OCI-LY1 (cell line): ENCODE results near the gene PRICKLE4.

Experiments
- H2AFZ ChIP-seq: fragments of 200-600 bp; sonication (generic), shearing (Covaris generic); 2 replicates; pipeline ENCODE4 v1.6.0; 2014; ENCODE audit warnings: antibody characterized with exemption, mild to moderate bottlenecking, low read length
- H3F3A ChIP-seq: fragments of 200-600 bp; sonication (generic), shearing (Covaris generic); 2 replicates; pipeline ENCODE4 v1.6.0; 2014; ENCODE audit warnings: mild to moderate bottlenecking, antibody characterized with exemption, low read length, moderate library complexity; ENCODE audit not compliant: insufficient read depth
- H3K27ac ChIP-seq: fragments of 200-600 bp; sonication (generic); 2 replicates; pipeline ENCODE4 v1.5.1; 2014; ENCODE audit warnings: low read length, mixed run types, mild to moderate bottlenecking, low read depth; ENCODE audit not compliant: poor library complexity, severe bottlenecking
- H3K27me3 ChIP-seq: fragments of 200-600 bp; sonication (generic); 2 replicates; pipeline ENCODE4 v1.6.0; 2014; ENCODE audit warnings: antibody characterized with exemption, mild to moderate bottlenecking, low read length, moderate library complexity; ENCODE audit not compliant: insufficient read depth
- H3K36me3 ChIP-seq: fragments of 200-600 bp; sonication (generic); 2 replicates; pipeline ENCODE4 v1.6.1; 2014; ENCODE audit warnings: mild to moderate bottlenecking, antibody characterized with exemption, low read length, moderate library complexity, mixed read lengths; ENCODE audit not compliant: insufficient read depth
- H3K4me1 ChIP-seq: fragments of 200-600 bp; sonication (generic); 2 replicates; pipeline ENCODE4 v1.5.1; 2014; ENCODE audit warnings: mild to moderate bottlenecking, low read length, moderate library complexity; ENCODE audit not compliant: insufficient read depth, severe bottlenecking
- H3K4me2 ChIP-seq: fragments of 200-600 bp; sonication (generic), shearing (Covaris generic); 2 replicates; pipeline ENCODE4 v1.6.1; 2014; ENCODE audit warnings: low read length
- H3K4me3 ChIP-seq: fragments of 200-600 bp; sonication (generic); 2 replicates; pipeline ENCODE4 v1.5.1; 2014; ENCODE audit warnings: low read length, low read depth, mild to moderate bottlenecking, mixed read lengths; ENCODE audit not compliant: poor library complexity, severe bottlenecking
- H3K79me2 ChIP-seq: fragments of 200-600 bp; shearing (Covaris generic); 2 replicates; pipeline ENCODE4 v1.6.1; 2016; ENCODE audit warnings: mixed run types, low read length, mixed read lengths; ENCODE audit not compliant: insufficient read depth
- H3K9ac ChIP-seq: fragments of 200-600 bp; sonication (generic), shearing (Covaris generic); 2 replicates; pipeline ENCODE4 v1.6.1; 2014; ENCODE audit warnings: mild to moderate bottlenecking, low read length, mixed read lengths
- H3K9me2 ChIP-seq: fragments of 200-600 bp; sonication (generic), shearing (Covaris generic); 2 replicates; pipeline ENCODE4 v1.6.1; 2014; ENCODE audit warnings: low read depth, mild to moderate bottlenecking, low read length, mixed read lengths
- H3K9me3 ChIP-seq: fragments of 200-600 bp; shearing (Covaris generic); 2 replicates; pipeline ENCODE4 v1.6.1; 2014; ENCODE audit warnings: low read length, mixed read lengths
- H4K20me1 ChIP-seq: fragments of 200-600 bp; sonication (generic), shearing (Covaris generic); 2 replicates; pipeline ENCODE4 v1.6.0; 2016; ENCODE audit warnings: mild to moderate bottlenecking, low read length; ENCODE audit not compliant: insufficient read depth
- EZH2 ChIP-seq: fragments of 200-600 bp; sonication (generic), shearing (Covaris generic); IDR thresholded peaks from 2 replicates; pipeline ENCODE4 v1.8.0; 2017; ENCODE audit warnings: borderline replicate concordance, mixed run types, mild to moderate bottlenecking, antibody characterized with exemption, low read length, moderate library complexity, mixed read lengths
- TF ChIP-seq, protein P1 (sequence below): fragments of 200-600 bp; sonication (generic), shearing (Covaris generic); IDR thresholded peaks from 2 replicates; pipeline ENCODE4 v1.5.1; 2017; ENCODE audit warnings: mild to moderate bottlenecking, antibody characterized with exemption, low read length, moderate library complexity, mixed read lengths

PRICKLE4 gene

DNA sequence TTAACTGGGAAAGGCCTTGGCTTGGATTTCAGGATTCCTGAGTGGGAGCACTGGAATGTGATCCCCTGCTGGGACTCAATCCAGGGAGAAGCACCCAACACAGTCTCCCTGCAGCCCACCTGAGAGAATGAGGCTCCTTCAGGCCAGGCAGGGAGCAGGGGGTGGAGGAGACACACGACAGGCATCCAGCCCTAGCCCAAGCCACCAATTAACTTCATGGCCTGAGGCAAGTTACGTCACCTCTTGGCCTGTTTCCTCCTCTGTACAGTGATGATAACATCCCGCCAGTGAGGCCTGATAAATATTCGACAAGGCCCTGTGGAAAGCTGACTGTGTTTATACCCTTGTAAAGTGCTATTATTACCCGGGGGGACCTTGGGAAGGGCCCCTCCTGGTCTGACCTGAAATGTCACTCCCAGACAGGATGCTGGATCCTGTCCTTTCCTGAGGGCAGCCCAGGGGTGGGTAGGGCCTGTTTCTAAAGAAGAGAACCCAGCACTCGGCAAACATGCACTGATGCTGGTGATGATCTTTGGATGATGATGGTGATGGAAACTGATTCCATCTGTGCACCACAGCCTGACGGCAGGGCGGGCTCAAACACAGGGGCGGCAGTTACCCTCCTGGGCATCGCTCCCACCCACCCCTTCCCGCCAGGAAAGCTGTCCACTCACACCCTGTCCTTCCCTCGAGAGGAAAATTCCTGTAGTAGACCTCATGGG lies 13.3 kb upstream of the PRICKLE4 start:
- Histone ChIP-seq H3K4me1 (no peaks in the 10 kb centered on the region), H3F3A (no peaks in the 10 kb centered on the region), H3K27me3 (no peaks in the 10 kb centered on the region), H3K4me2 (no peak overlapping the region), H4K20me1 (no peaks in the 10 kb centered on the region), H3K79me2 (no peaks in the 10 kb centered on the region), H3K9ac (no peak overlapping the region), H3K9me3 (no peaks in the 10 kb centered on the region), H2AFZ (no peak overlapping the region), H3K4me3 (no peak overlapping the region), H3K36me3 (peaks cover 12% of the 10 kb centered on the region; the same call in 1 of the 2 replicates), H3K27ac (no peak overlapping the region), H3K9me2 (no peaks in the 10 kb centered on the region)
- TF ChIP-seq EZH2 = no peak
- TF ChIP-seq, protein P1, sequence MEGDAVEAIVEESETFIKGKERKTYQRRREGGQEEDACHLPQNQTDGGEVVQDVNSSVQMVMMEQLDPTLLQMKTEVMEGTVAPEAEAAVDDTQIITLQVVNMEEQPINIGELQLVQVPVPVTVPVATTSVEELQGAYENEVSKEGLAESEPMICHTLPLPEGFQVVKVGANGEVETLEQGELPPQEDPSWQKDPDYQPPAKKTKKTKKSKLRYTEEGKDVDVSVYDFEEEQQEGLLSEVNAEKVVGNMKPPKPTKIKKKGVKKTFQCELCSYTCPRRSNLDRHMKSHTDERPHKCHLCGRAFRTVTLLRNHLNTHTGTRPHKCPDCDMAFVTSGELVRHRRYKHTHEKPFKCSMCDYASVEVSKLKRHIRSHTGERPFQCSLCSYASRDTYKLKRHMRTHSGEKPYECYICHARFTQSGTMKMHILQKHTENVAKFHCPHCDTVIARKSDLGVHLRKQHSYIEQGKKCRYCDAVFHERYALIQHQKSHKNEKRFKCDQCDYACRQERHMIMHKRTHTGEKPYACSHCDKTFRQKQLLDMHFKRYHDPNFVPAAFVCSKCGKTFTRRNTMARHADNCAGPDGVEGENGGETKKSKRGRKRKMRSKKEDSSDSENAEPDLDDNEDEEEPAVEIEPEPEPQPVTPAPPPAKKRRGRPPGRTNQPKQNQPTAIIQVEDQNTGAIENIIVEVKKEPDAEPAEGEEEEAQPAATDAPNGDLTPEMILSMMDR = no peak

DNA sequence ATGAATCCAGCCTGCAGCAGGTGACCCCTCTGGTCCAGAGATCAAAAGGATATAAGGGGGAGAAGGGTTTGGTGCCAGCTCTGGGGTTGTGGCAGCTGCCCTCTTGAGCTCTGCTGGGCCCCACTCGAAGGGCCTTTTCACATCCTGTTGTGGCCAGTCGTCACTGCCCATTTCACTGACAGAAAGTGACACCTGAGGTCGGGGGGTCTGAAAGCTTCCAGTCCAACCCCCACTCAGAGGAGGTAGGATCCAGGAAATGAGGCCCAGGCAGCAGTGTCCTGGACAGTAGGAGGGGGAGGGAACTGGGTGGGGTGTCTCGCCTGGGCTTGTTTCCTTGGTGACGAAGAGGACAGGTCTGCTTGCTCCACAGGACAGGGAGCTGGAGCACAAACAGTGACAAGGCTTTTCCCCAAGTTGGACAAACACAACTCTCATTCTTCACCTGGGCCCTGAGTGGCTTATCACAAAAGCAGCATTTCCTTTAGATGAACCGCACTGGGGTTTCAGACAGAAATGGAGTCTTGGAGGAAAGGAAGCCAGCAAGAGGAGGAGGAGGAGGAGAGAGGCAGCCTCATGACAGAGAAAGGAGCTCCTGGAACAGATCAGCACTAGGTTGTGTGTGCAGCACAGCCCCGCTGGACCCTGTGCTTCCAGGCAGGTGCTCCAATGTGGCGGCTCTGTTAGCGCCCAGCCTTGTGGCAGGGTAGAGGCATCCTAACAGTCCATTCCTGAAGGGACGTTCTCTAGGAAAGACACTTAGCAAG lies 11.9 kb upstream of the PRICKLE4 start:
- Histone ChIP-seq H4K20me1 (no peaks in the 10 kb centered on the region), H3K9ac (no peak overlapping the region), H3K36me3 (peaks cover 13% of the 10 kb centered on the region; the same call in 1 of the 2 replicates)

DNA sequence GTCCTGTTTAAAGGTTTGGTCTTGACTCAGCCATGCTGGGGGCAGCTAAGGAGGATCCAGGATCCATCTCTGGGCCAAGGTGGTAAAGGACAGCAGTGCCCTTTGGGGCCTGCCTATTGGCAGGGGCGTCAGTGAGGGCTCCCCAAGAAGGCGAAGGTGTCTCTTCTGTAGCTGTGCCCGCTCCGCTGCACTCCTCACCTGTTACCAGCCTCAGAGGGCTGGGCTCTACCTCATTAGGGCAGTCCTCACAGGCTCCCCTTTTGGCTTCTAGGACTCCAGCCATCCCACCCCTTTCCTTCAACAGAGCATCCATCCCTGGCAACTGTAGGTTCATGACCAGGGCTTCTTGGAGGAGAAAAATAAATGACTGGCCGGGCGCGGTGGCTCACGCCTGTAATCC lies 11.2 kb upstream of the PRICKLE4 start:
- Histone ChIP-seq H3K27me3 (no peaks in the 10 kb centered on the region), H3K9me3 (no peaks in the 10 kb centered on the region), H3K79me2 (no peaks in the 10 kb centered on the region), H3K9me2 (no peaks in the 10 kb centered on the region), H4K20me1 (no peaks in the 10 kb centered on the region), H3K4me1 (no peaks in the 10 kb centered on the region), H3F3A (no peaks in the 10 kb centered on the region), H2AFZ (no peak overlapping the region), H3K9ac (no peak overlapping the region), H3K4me3 (no peak overlapping the region), H3K36me3 (peaks cover 16% of the 10 kb centered on the region; the same call in 1 of the 2 replicates), H3K4me2 (no peak overlapping the region), H3K27ac (no peak overlapping the region)
- TF ChIP-seq, protein P1 = no peak
- no peak for TF ChIP-seq EZH2

More for the DNA sequence above, 11.9 kb upstream of the PRICKLE4 start:
- Histone ChIP-seq H3F3A (no peaks in the 10 kb centered on the region), H3K27me3 (no peaks in the 10 kb centered on the region), H3K27ac (no peak overlapping the region), H2AFZ (no peak overlapping the region), H3K4me2 (no peak overlapping the region), H3K79me2 (no peaks in the 10 kb centered on the region), H3K9me2 (no peaks in the 10 kb centered on the region), H3K9me3 (no peaks in the 10 kb centered on the region), H3K4me1 (no peaks in the 10 kb centered on the region), H3K4me3 (no peak overlapping the region)
- no peak for TF ChIP-seq EZH2
- TF ChIP-seq, protein P1 = no peak
